Fibroblast of lung (primary cell): ENCODE measurements around the gene TMPRSS11A.

ENCODE experiments used
- EZH2 ChIP-seq: IDR thresholded peaks from 2 replicates; pipeline ENCODE4 v1.5.1; 2012; ENCODE audit warnings: low read length, control low read depth, mild to moderate bottlenecking; ENCODE audit errors: missing control alignments
- TF ChIP-seq, protein P1 (sequence below), 2 donors: IDR thresholded peaks in 1 of 2; conservative IDR thresholded peaks in 1 of 2; 1 replicate in 1 of 2; 2 replicates in 1 of 2; pipeline ENCODE4 v1.5.1; 2011 to 2012; ENCODE audit warnings: low read length in 2 of 2, control low read depth in 1 of 2, inconsistent platforms in 1 of 2, low read depth in 1 of 2, mild to moderate bottlenecking in 1 of 2

DNA sequence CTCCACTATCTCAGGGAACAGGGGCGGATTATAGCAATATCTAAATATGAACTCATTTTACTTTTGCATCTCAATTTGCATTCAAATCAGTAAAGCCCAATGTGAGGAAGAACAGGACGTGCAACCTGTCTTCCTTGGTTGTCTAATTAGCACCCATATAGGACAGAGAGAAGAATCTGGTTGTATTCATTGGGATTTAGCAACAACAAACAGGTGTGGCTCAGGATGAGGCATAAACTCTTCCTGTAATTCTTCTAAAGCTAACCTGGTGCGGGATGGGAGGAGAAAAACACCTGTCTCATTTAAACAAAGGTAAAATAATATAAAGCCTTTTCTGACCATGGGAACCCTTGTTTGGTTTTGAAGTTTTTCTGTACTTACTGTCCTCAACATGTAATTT is 22.2 kb downstream of the TMPRSS11A start:
- TF ChIP-seq EZH2: no peak
- TF ChIP-seq, protein P1, sequence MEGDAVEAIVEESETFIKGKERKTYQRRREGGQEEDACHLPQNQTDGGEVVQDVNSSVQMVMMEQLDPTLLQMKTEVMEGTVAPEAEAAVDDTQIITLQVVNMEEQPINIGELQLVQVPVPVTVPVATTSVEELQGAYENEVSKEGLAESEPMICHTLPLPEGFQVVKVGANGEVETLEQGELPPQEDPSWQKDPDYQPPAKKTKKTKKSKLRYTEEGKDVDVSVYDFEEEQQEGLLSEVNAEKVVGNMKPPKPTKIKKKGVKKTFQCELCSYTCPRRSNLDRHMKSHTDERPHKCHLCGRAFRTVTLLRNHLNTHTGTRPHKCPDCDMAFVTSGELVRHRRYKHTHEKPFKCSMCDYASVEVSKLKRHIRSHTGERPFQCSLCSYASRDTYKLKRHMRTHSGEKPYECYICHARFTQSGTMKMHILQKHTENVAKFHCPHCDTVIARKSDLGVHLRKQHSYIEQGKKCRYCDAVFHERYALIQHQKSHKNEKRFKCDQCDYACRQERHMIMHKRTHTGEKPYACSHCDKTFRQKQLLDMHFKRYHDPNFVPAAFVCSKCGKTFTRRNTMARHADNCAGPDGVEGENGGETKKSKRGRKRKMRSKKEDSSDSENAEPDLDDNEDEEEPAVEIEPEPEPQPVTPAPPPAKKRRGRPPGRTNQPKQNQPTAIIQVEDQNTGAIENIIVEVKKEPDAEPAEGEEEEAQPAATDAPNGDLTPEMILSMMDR (conservative IDR thresholded peaks at IDR 0.05 in 1 of 2, IDR thresholded peaks at IDR 0.05 in 1 of 2; ENCODE audit: low read depth in 1 of 2, low read length in 2 of 2): no peak
